Right lobe of liver (tissue), 6 donors: Measurements from ENCODE around the gene METTL13. TPM values are rescaled to one million over a fixed set of nuclear protein-coding genes. Genes with fewer than 3 reads are reported as not detected.

ENCODE experiments used
- ATAC-seq, 4 donors: fragments of 200-7000 bp; cut with Tn5 transposase; one replicate each; pipeline ENCODE4 v1.9.1; 2020; ENCODE audit warnings: mild to moderate bottlenecking in 4 of 4, moderate library complexity in 4 of 4
- DNase-seq, 3 donors: peaks; one replicate each; pipeline ENCODE4 v3.0.0-alpha.2; 2020
- H3K27ac ChIP-seq, 3 donors: fragments of 200-600 bp; one replicate each; pipeline ENCODE4 v1.8.0; 2022
- H3K27me3 ChIP-seq, 2 donors: fragments of 200-600 bp; one replicate each; pipeline ENCODE4 v1.8.0; 2022
- H3K36me3 ChIP-seq, 4 donors: fragments of 200-600 bp; sonication (generic) in 1 of 4; one replicate each; pipeline versions ENCODE4 v1.5.1 to v1.8.0; 2017 to 2022; ENCODE audit warnings: control low read depth in 1 of 4
- H3K4me1 ChIP-seq, 4 donors: fragments of 200-600 bp; sonication (generic) in 1 of 4; one replicate each; pipeline versions ENCODE4 v1.5.1 to v1.8.0; 2017 to 2022; ENCODE audit warnings: control low read depth in 1 of 4
- H3K4me3 ChIP-seq, 3 donors: fragments of 200-600 bp; one replicate each; pipeline ENCODE4 v1.8.0; 2022
- H3K9me3 ChIP-seq, 4 donors: fragments of 200-600 bp; sonication (generic) in 1 of 4; one replicate each; pipeline versions ENCODE4 v1.5.1 to v1.8.0; 2017 to 2022; ENCODE audit warnings: control low read depth in 1 of 4
- POLR2A ChIP-seq: fragments of 450-650 bp; IDR thresholded peaks from one replicate; pipeline ENCODE4 v1.6.1; 2017; ENCODE audit warnings: antibody characterized with exemption, mild to moderate bottlenecking
- WGBS: methylation state at CpG from one replicate; pipeline ENCODE4 v1.1.6; 2018; ENCODE audit warnings: low coverage, low lambda C conversion rate; ENCODE audit not compliant: insufficient coverage; ENCODE audit errors: missing lambda C conversion rate; 5-methylcytosine and 5-hydroxymethylcytosine counted together
- intact Hi-C, 2 donors: fragments of 100-400 bp; cut with DNase I; formaldehyde crosslinking; loops; one replicate each; pipeline versions ENCODE4 v1.11.2 to v1.14.1; 2022
- total RNA-seq, 6 experiments: library from RNA; depleted of rRNA in 2 of 6; stranded (reverse); fragments of >200 nt in 2 of 6; fragmentation: NEBNext Ultra II Directional in 3 of 6; extraction: Animal tissue kit (Norgen Biotek cat#: 25700) in 3 of 6; gene quantifications; one replicate each; pipeline versions ENCODE4 v1.1.0 to v1.2.4, GENCODE V29; 2016 to 2023
- TF ChIP-seq, protein P1 (sequence below), 4 donors: fragments of 200-600 bp in 3 of 4; fragments of 450-650 bp in 1 of 4; IDR thresholded peaks; one replicate each; pipeline versions ENCODE4 v1.5.1 to v1.8.0; 2016 to 2022; ENCODE audit warnings: antibody characterized with exemption in 4 of 4, mild to moderate bottlenecking in 2 of 4
- donor health status: DM: no; HTN: yes; CAD: no.
- donor health status: DM: no; HTN: no; CAD: no.
- donor health status: DM: no; HTN: no; CAD: no.
- donor health status: DM: no; HTN: yes; CAD: no.
- donor health status: DM: no; HTN: yes; CAD: no.

The METTL13 gene
- total RNA-seq, 6 experiments from 2014 or later: 8.9 to 14.4 (median 11.9) TPM

DNA sequence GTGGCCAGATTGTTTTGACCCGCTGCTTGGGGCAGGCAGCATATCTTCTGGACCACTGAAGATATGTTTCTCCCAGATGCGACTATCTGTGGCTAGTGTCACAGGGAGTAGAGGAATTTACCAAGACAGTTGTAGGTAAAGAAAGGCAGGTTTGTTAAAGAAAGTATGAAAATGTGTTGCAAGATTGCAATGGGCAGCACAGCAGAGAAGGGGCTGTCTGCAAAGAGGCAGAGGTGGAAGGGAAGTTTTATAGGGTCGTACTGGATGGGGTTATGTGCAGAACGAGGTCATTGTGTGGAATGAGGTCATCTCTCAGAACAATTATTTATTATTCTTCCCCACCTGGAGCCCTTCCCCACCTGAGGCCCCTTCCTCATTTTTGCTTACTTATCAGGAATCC is 24.6 kb upstream of the METTL13 start:
- Histone ChIP-seq H3K27ac (no peak overlapping the region), H3K4me1 (no peaks in the 10 kb centered on the region), H3K27me3 (no peaks in the 10 kb centered on the region), H3K36me3 (no peaks in the 10 kb centered on the region), H3K9me3 (no peaks in the 10 kb centered on the region), H3K4me3 (no peak overlapping the region)
- no peak for ATAC-seq
- no peak for DNase-seq
- TF ChIP-seq POLR2A: no peak
- TF ChIP-seq, protein P1, sequence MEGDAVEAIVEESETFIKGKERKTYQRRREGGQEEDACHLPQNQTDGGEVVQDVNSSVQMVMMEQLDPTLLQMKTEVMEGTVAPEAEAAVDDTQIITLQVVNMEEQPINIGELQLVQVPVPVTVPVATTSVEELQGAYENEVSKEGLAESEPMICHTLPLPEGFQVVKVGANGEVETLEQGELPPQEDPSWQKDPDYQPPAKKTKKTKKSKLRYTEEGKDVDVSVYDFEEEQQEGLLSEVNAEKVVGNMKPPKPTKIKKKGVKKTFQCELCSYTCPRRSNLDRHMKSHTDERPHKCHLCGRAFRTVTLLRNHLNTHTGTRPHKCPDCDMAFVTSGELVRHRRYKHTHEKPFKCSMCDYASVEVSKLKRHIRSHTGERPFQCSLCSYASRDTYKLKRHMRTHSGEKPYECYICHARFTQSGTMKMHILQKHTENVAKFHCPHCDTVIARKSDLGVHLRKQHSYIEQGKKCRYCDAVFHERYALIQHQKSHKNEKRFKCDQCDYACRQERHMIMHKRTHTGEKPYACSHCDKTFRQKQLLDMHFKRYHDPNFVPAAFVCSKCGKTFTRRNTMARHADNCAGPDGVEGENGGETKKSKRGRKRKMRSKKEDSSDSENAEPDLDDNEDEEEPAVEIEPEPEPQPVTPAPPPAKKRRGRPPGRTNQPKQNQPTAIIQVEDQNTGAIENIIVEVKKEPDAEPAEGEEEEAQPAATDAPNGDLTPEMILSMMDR (IDR thresholded peaks at IDR 0.05): no peak
- intact Hi-C loops: no loop called here
- 47% methylated on average over 3 of the region's 4 CpGs for WGBS

DNA sequence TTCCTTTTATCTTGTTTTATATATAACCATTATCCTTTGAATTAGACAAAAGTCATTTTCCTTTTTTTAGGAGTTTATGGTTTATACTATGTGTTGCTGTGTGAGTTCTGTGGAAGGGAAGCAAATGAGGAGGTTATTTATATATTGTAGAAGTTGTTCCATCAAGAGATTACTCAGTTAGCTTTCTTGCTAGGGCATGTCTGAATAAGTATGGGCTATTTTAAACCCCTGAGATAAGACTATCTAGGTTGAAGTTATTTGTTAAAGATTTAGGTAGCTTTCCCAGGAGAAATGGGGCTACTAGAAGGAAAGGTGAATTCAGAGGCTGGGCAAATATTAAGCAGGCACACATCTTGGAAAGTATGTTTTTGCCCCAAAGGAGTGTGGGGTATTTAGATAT is 23.4 kb upstream of the METTL13 start:
- no peak for TF ChIP-seq POLR2A
- TF ChIP-seq, protein P1 (IDR thresholded peaks at IDR 0.05): no peak
- DNase-seq (no peak), ATAC-seq (no peak)
- H3K27ac ChIP-seq: no peak overlapping the region
- intact Hi-C loops: no loop called here
- no peaks in the 10 kb centered on the region for H3K36me3 ChIP-seq
- no peak overlapping the region for H3K4me3 ChIP-seq
- no peaks in the 10 kb centered on the region for H3K4me1 ChIP-seq
- H3K27me3 ChIP-seq: no peaks in the 10 kb centered on the region
- H3K9me3 ChIP-seq: no peaks in the 10 kb centered on the region

DNA sequence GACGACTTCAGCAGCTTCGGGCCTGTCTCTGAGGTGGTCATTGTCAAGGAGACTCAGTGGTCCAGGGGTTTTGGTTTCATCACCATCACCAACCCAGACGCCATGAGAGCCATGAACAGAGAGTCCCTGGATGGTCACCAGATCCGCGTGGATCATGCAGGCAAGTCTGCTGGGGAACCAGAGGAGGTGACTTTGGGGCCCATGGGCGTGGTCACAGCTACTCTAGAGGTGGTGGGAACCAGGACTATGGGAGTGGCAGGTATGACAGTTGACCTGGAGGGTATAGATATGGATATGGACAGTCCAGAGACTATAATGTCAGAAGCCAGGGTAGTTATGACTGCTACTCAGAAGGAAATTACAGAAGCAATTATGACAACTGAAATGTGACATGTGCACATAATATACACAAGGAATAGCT is 19.3 kb upstream of the METTL13 start:
- Histone ChIP-seq H3K36me3 (no peaks in the 10 kb centered on the region), H3K27ac (no peak overlapping the region), H3K4me1 (peaks cover 0 to under 1% (median 0%) of the 10 kb centered on the region in 4 donors), H3K27me3 (no peaks in the 10 kb centered on the region), H3K4me3 (no peak overlapping the region), H3K9me3 (no peaks in the 10 kb centered on the region)
- intact Hi-C loops: no loop called here
- TF ChIP-seq POLR2A: no peak
- TF ChIP-seq, protein P1 (IDR thresholded peaks at IDR 0.05): no peak
- ATAC-seq (no peak), DNase-seq (no peak)
- 54% methylated on average over 2 of the region's 6 CpGs for WGBS

DNA sequence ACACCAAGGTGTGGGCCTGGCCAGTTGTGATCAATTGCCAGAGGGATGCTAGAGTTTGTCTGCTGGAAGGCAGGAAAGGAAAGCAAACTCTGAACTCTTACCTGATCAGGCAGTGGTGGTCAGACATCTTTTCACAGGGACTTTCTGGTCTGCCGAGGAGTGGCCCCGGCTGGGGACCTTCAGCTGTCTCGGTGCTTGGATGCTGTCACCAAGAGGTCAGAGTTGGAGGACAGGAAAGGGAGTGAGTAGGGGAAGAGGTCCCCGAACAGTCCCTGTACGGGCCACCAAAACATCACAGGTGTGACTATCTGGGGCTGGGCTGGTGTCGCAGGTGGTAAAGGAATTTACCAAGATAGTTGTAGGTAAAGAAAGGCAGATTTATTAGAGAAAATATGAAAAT is 17.7 kb upstream of the METTL13 start:
- DNase-seq: no peak
- Histone ChIP-seq H3K4me3 (no peak overlapping the region), H3K27me3 (no peaks in the 10 kb centered on the region), H3K27ac (no peak overlapping the region), H3K36me3 (no peaks in the 10 kb centered on the region), H3K4me1 (peaks cover 0 to 3% (median 0%) of the 10 kb centered on the region in 4 donors), H3K9me3 (no peaks in the 10 kb centered on the region)
- TF ChIP-seq POLR2A: no peak
- TF ChIP-seq, protein P1 (IDR thresholded peaks at IDR 0.05): no peak
- intact Hi-C loops: no loop called here
- ATAC-seq: no peak
- 73% methylated on average over 6 of the region's 6 CpGs for WGBS

DNA sequence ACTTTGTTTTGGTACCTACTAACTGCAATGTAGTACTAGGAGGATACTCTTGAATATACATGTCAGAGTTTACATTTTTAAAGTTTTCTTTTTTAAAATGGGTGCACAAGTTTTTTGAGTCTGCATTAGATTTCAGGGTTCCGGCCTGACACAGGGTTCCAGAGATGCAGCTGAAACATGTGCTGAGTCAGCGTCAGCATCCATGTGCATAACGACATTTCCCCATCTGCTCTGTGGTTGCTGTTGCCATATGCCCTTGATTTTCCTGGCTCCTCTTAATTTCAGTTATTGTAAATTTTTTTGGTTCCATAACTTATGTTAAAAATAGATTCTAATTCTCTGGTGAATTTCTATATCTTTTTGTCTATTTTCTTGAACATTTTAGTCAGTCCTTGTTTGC is 12.3 kb upstream of the METTL13 start:
- WGBS: 64% methylated on average over 3 of the region's 3 CpGs
- intact Hi-C loops: no loop called here
- ATAC-seq (no peak), DNase-seq (no peak)
- H3K4me1 ChIP-seq: peaks cover 0 to 3% (median 0%) of the 10 kb centered on the region in 4 donors
- no peak overlapping the region for H3K27ac ChIP-seq
- no peaks in the 10 kb centered on the region for H3K9me3 ChIP-seq
- H3K27me3 ChIP-seq: no peaks in the 10 kb centered on the region
- no peaks in the 10 kb centered on the region for H3K36me3 ChIP-seq
- no peak overlapping the region for H3K4me3 ChIP-seq
- TF ChIP-seq, protein P1 (IDR thresholded peaks at IDR 0.05): no peak
- TF ChIP-seq POLR2A: no peak
